GM19468 (cell line): ENCODE results near the gene SELENOT.

ENCODE experiments used
- ATAC-seq: cut with Tn5 transposase; IDR thresholded peaks from one replicate; pipeline ENCODE4 v1.9.1; 2021; ENCODE audit warnings: mild to moderate bottlenecking, moderate library complexity, moderate number of reproducible peaks; ENCODE audit not compliant: unreplicated experiment; ENCODE audit errors: extremely low read depth

The SELENOT gene

DNA sequence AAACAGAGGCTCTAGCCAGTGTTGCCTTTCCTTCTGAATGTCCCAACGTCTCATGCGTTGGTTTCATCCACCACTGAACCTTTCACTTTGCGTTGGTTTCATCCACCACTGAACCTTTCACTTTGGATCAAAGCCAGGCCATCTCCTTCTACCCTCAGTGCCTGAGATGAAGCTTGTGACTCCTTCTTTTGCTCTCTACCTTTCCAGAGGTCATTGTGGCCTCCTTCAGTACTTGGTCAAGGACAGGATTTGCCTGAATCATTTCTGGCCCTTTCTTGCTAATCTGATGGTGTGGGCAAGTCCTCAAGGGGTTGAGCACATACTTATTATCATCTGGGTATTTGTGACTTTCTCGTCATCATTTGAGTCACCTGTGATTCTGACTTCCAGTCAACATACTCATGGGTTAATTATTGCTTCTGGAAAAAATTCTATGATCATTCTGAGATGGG, 50.0 kb downstream of the SELENOT start:
- ATAC-seq, result no peak

- no peak for ATAC-seq
These were observed 53.2 kb downstream of the SELENOT start for GRCh38 chr3:150656316-150656715.

DNA sequence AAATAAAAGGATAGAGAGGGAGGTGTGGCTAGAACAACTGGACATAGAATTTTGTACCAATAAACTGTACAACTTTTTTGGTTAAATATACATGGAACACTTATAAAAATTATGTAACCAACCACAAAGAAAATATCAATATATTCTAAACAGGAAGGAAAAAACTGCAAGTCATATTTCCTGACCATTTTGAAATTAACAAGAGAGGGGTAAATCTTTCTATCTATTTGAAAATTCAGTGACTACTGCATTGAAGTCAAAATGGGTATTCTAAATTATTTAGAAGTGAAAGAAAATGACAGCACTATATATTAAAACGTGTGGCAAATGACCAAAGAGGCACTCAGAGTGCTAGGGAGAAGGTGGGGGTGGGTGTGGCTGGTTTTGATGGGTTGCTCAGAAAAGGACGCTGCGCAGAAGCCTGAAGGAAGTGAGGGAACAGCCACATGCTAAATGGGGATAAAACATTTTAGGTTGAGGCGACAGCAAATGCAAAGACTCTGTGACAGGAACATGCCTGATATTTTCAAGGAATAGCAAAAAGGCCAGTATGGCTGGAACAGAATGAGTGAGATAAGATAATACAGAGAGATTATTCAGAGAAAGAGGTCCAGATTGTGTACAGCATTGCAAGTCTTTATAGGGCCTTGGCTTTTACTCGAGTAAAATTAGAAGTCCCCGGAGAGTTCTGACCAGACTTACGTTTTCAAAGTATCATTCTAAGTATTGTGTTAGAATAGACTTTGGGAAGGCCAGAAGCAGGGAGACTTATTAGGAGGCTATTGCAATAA, 59.5 kb downstream of the SELENOT start:
- ATAC-seq, result no peak

GRCh38 chr3:150663461-150663860, 60.3 kb downstream of the SELENOT start:
- ATAC-seq, result no peak

GRCh38 chr3:150666167-150666566, 63.0 kb downstream of the SELENOT start:
- no peak for ATAC-seq

GRCh38 chr3:150673966-150674365, 70.8 kb downstream of the SELENOT start:
- no peak for ATAC-seq

- ATAC-seq, result no peak
These were observed 72.5 kb downstream of the SELENOT start for GRCh38 chr3:150675587-150675986.
